Activated CD4-positive, alpha-beta T cell treated with anti-CD3 and anti-CD28 coated beads, Interleukin-2, amount 10 ng/mL, durations not matched to agents 7 days and 5 days (primary cell): ENCODE data around the gene MED16. TPM values are rescaled to one million over a fixed set of nuclear protein-coding genes. Genes with fewer than 3 reads are reported as not detected.

ENCODE experiments used
- CTCF ChIA-PET: fragments of 350-600 bp; sonication (Branson Sonifier 250); formaldehyde crosslinking; loops from one replicate; lab custom pipeline; 2021; ENCODE audit warnings: antibody characterized with exemption; lab: Charles Lee
- POLR2A ChIA-PET: fragments of 350-600 bp; sonication (Branson Sonifier 250); formaldehyde crosslinking; loops from one replicate; lab custom pipeline; 2021; ENCODE audit warnings: antibody characterized with exemption; lab: Charles Lee
- DNase-seq: peaks from one replicate; pipeline ENCODE4 v3.0.0-alpha.2; 2020
- H3K27ac Mint-ChIP-seq: one replicate; pipeline ENCODE4 v1.8.0; 2021; ENCODE audit warnings: mild to moderate bottlenecking, moderate library complexity, mixed read lengths
- H3K27me3 Mint-ChIP-seq: one replicate; pipeline ENCODE4 v1.8.0; 2021; ENCODE audit warnings: mixed read lengths
- H3K36me3 Mint-ChIP-seq: one replicate; pipeline ENCODE4 v1.8.0; 2021; ENCODE audit warnings: low read depth, mixed read lengths
- H3K4me1 Mint-ChIP-seq: one replicate; pipeline ENCODE4 v1.8.0; 2021; ENCODE audit warnings: mixed read lengths
- H3K4me3 Mint-ChIP-seq: one replicate; pipeline ENCODE4 v1.8.0; 2021; ENCODE audit warnings: mild to moderate bottlenecking, moderate library complexity, mixed read lengths
- H3K9me3 Mint-ChIP-seq: one replicate; pipeline ENCODE4 v1.8.0; 2021; ENCODE audit warnings: mixed read lengths
- total RNA-seq, 2 experiments: library from RNA; stranded (reverse); gene quantifications; one replicate each; pipeline ENCODE4 v1.2.3, GENCODE V29; 2021

Gene MED16
- total RNA-seq, 2 experiments from 2014 or later: 72.5 to 88.1 TPM

- Mint-ChIP-seq H3K4me1 (peaks cover 22% of the 10 kb centered on the region), H3K9me3 (no peaks in the 10 kb centered on the region), H3K27ac (peak within 1 kb of the TSS; percentile 86), H3K36me3 (peaks cover 3% of the 10 kb centered on the region), H3K4me3 (peak within 1 kb of the TSS; percentile 81), H3K27me3 (no peaks in the 10 kb centered on the region)
- CTCF ChIA-PET: interaction anchor here (1.0 kb wide), 1 partner anchor 10 kb away, joined by 4 read pairs; no protein-coding TSS in a partner anchor
- peak; percentile 77 for DNase-seq
- POLR2A ChIA-PET: no interaction called here
Observed at GRCh38 chr19:925526-926322, 32.7 kb upstream of the MED16 start, which contains the start of gene ARID3A. Gene ARID3A (plus strand): TSS chr19:926035. CDS start chr19:929529, 3,494 bp downstream.

DNA sequence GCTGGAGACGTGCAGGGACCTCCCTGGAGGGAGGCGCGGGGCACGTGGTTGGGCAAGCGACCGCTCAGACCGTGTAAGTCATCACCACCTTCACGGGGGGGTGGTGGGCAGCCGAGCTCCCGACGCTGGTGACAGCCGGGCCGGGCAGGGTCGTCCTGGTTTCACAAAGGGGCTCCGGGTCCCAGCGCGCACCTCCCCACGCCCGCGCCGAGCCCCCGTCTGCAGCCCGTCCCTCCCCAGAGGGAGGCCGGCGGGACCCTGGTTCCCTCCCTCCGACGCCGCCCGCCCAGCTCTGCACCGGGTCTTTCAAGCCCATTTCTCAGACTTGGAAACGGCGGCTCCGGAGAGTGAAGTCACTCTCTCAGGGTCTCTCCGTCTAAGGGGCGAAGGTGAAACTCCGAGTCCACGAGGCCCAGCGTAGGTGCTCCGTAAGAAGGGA, 32.1 kb upstream of the MED16 start:
- ChIA-PET POLR2A (interaction anchor here (0.8 kb wide), 1 partner anchor 61 kb away, joined by 3 read pairs; no protein-coding TSS in a partner anchor), CTCF (interaction anchor here (0.9 to 1.1 kb wide), 3 partner anchors 11 to 96 kb away, joined by 3 to 4 read pairs (median 3); partner anchors contain the start of gene RNU6-2)
- peaks cover 24% of the 10 kb centered on the region for H3K4me1 Mint-ChIP-seq
- H3K27me3 Mint-ChIP-seq: no peaks in the 10 kb centered on the region
- peak overlapping the region; percentile 86 for H3K27ac Mint-ChIP-seq
- peak; percentile 77 for DNase-seq
- H3K4me3 Mint-ChIP-seq: peak overlapping the region; percentile 74
- no peaks in the 10 kb centered on the region for H3K9me3 Mint-ChIP-seq
- peaks cover 3% of the 10 kb centered on the region for H3K36me3 Mint-ChIP-seq

GRCh38 chr19:924553-925086, 31.6 kb upstream of the MED16 start:
- H3K36me3 Mint-ChIP-seq: no peaks in the 10 kb centered on the region
- DNase-seq: no peak
- peak overlapping the region; percentile 72 for H3K27ac Mint-ChIP-seq
- no peaks in the 10 kb centered on the region for H3K27me3 Mint-ChIP-seq
- H3K4me1 Mint-ChIP-seq: peaks cover 24% of the 10 kb centered on the region
- peak overlapping the region; percentile 74 for H3K4me3 Mint-ChIP-seq
- POLR2A ChIA-PET: interaction anchor here (0.8 kb wide), 1 partner anchor 61 kb away, joined by 3 read pairs; no protein-coding TSS in a partner anchor
- CTCF ChIA-PET: interaction anchor here (0.9 to 2.7 kb wide), 5 partner anchors 11 to 97 kb away, joined by 3 to 34 read pairs (median 3); partner anchors contain the start of genes RNU6-2 and WDR18
- no peaks in the 10 kb centered on the region for H3K9me3 Mint-ChIP-seq

GRCh38 chr19:920051-920864, 27.3 kb upstream of the MED16 start:
- DNase-seq: peak; percentile 51
- ChIA-PET POLR2A (no interaction called here), CTCF (interaction anchor here (0.7 to 4.4 kb wide), 5 partner anchors 35 to 77 kb away, joined by 3 to 28 read pairs (median 4); partner anchors contain the start of gene WDR18)
- Mint-ChIP-seq H3K4me3 (peak overlapping the region; percentile 64), H3K36me3 (no peaks in the 10 kb centered on the region), H3K4me1 (peaks cover 30% of the 10 kb centered on the region), H3K27ac (no peak overlapping the region), H3K9me3 (no peaks in the 10 kb centered on the region), H3K27me3 (peaks cover 4% of the 10 kb centered on the region)

GRCh38 chr19:919199-920050, 26.4 kb upstream of the MED16 start:
- H3K36me3 Mint-ChIP-seq: no peaks in the 10 kb centered on the region
- ChIA-PET POLR2A (no interaction called here), CTCF (interaction anchor here (1.1 to 4.4 kb wide), 3 partner anchors 56 to 409 kb away, joined by 3 to 28 read pairs (median 3); no protein-coding TSS in a partner anchor)
- no peak overlapping the region for H3K27ac Mint-ChIP-seq
- peaks cover 4% of the 10 kb centered on the region for H3K27me3 Mint-ChIP-seq
- DNase-seq: no peak
- no peaks in the 10 kb centered on the region for H3K9me3 Mint-ChIP-seq
- H3K4me3 Mint-ChIP-seq: peak overlapping the region; percentile 10
- peaks cover 34% of the 10 kb centered on the region for H3K4me1 Mint-ChIP-seq

- peak; percentile 22 for DNase-seq
- H3K4me1 Mint-ChIP-seq: peaks cover 30% of the 10 kb centered on the region
- peaks cover 4% of the 10 kb centered on the region for H3K27me3 Mint-ChIP-seq
- CTCF ChIA-PET: interaction anchor here (1.1 to 4.4 kb wide), 3 partner anchors 55 to 408 kb away, joined by 3 to 28 read pairs (median 3); no protein-coding TSS in a partner anchor
- no peaks in the 10 kb centered on the region for H3K36me3 Mint-ChIP-seq
- no peak overlapping the region for H3K27ac Mint-ChIP-seq
- no peaks in the 10 kb centered on the region for H3K9me3 Mint-ChIP-seq
- POLR2A ChIA-PET: no interaction called here
- no peak overlapping the region for H3K4me3 Mint-ChIP-seq
Observed at GRCh38 chr19:918481-919198, 25.7 kb upstream of the MED16 start.

- Mint-ChIP-seq H3K36me3 (no peaks in the 10 kb centered on the region), H3K27ac (no peak overlapping the region), H3K27me3 (peaks cover 4% of the 10 kb centered on the region), H3K9me3 (no peaks in the 10 kb centered on the region), H3K4me1 (peaks cover 30% of the 10 kb centered on the region), H3K4me3 (peak overlapping the region; percentile 62)
- CTCF ChIA-PET: interaction anchor here (1.1 to 4.4 kb wide), 2 partner anchors 55 to 148 kb away, joined by 3 to 28 read pairs; no protein-coding TSS in a partner anchor
- POLR2A ChIA-PET: no interaction called here
- no peak for DNase-seq
Observed at GRCh38 chr19:918152-918437, 25.1 kb upstream of the MED16 start.

- no peaks in the 10 kb centered on the region for H3K36me3 Mint-ChIP-seq
- DNase-seq: peak; percentile 36
- peaks cover 4% of the 10 kb centered on the region for H3K27me3 Mint-ChIP-seq
- peak within 1 kb of the TSS; percentile 62 for H3K4me3 Mint-ChIP-seq
- ChIA-PET POLR2A (no interaction called here), CTCF (interaction anchor here (1.1 to 4.4 kb wide), 3 partner anchors 54 to 148 kb away, joined by 3 to 28 read pairs (median 6); no protein-coding TSS in a partner anchor)
- no peak within 1 kb of the TSS for H3K27ac Mint-ChIP-seq
- H3K4me1 Mint-ChIP-seq: peaks cover 30% of the 10 kb centered on the region
- H3K9me3 Mint-ChIP-seq: no peaks in the 10 kb centered on the region
Observed at GRCh38 chr19:917323-918151, 24.6 kb upstream of the MED16 start, which contains the start of gene KISS1R. Gene KISS1R (plus strand): TSS chr19:917333. CDS start chr19:917503, 170 bp downstream.

DNA sequence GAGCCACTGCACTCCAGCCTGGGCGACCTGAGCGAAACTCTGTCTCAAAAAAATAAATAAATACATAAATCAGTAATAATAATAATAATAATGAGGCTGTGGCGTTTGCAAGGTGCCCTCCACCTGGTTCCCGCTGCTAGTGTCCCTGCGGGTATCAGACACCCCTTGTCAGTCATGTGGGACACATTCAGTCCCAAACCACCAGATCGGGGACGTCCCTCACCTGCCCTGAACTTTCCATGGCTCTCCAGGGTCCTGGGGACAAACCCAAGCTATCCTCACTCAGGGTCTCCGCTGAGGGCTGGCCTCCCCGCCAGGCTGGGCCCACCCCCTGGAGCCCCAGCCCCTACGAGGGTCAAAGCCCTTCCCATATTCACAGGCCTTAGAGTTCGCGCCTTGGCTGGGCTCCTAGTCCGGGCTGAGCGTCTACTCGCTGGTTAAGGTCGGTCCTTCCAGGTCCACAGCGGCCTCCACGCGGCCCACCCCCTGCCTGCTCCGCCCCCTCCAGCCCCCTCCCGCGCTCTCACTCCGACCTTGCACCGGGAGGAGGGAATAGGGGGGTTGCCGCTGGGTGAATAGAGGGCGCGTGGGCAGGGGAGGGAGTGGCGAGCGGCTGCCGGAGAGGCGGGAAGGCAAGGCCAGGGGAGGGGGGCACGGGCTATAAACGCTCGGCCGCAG, 23.8 kb upstream of the MED16 start:
- CTCF ChIA-PET: interaction anchor here (1.6 kb wide), 1 partner anchor 53 kb away, joined by 6 read pairs; no protein-coding TSS in a partner anchor

More for the DNA sequence above, 23.8 kb upstream of the MED16 start:
- no peak for DNase-seq
- peaks cover 27% of the 10 kb centered on the region for H3K4me1 Mint-ChIP-seq
- H3K9me3 Mint-ChIP-seq: no peaks in the 10 kb centered on the region
- POLR2A ChIA-PET: no interaction called here
- H3K36me3 Mint-ChIP-seq: no peaks in the 10 kb centered on the region
- H3K27ac Mint-ChIP-seq: no peak overlapping the region
- peaks cover 4% of the 10 kb centered on the region for H3K27me3 Mint-ChIP-seq
- H3K4me3 Mint-ChIP-seq: no peak overlapping the region
